Tibial artery (tissue), 4 donors: ENCODE results near the gene HID1.

Experiments
- DNase-seq, 2 donors: peaks; one replicate each; pipeline ENCODE4 v3.0.0-alpha.2; 2019
- H3K27ac ChIP-seq, 2 donors: fragments of 200-600 bp; sonication (generic) in 1 of 2; 1 replicate in 1 of 2; 2 replicates in 1 of 2; pipeline ENCODE4 v1.5.1; 2018 to 2019; ENCODE audit warnings: mild to moderate bottlenecking in 1 of 2
- H3K27me3 ChIP-seq, 2 donors: fragments of 200-600 bp; sonication (generic) in 1 of 2; one replicate each; pipeline versions ENCODE4 v1.5.1 to v1.6.0; 2016 to 2019
- H3K36me3 ChIP-seq, 3 donors: fragments of 200-600 bp; sonication (generic) in 2 of 3; one replicate each; pipeline ENCODE4 v1.5.1; 2016 to 2019; ENCODE audit warnings: mild to moderate bottlenecking in 2 of 3
- H3K4me1 ChIP-seq, 4 donors: fragments of 200-600 bp; sonication (generic) in 2 of 4; 1 replicate in 3 of 4; 2 replicates in 1 of 4; pipeline ENCODE4 v1.5.1; 2016 to 2019
- H3K4me3 ChIP-seq, 2 donors: fragments of 200-600 bp; sonication (generic) in 1 of 2; 1 replicate in 1 of 2; 2 replicates in 1 of 2; pipeline ENCODE4 v1.5.1; 2018 to 2019; ENCODE audit warnings: mild to moderate bottlenecking in 2 of 2
- H3K9me3 ChIP-seq, 3 donors: fragments of 200-600 bp; sonication (generic) in 1 of 3; one replicate each; pipeline ENCODE4 v1.5.1; 2016 to 2019
- intact Hi-C: fragments of 100-400 bp; cut with DNase I; formaldehyde crosslinking; loops from one replicate; pipeline ENCODE4 v1.15.0; 2023; ENCODE audit warnings: low total_unique reads
- TF ChIP-seq, protein P1 (sequence below), 2 experiments: fragments of 200-600 bp in 1 of 2; fragments of 450-650 bp in 1 of 2; IDR thresholded peaks; one replicate each; pipeline ENCODE4 v1.5.1; 2017 to 2019; ENCODE audit warnings: antibody characterized with exemption in 2 of 2, mild to moderate bottlenecking in 1 of 2, moderate library complexity in 1 of 2

HID1 gene

DNA sequence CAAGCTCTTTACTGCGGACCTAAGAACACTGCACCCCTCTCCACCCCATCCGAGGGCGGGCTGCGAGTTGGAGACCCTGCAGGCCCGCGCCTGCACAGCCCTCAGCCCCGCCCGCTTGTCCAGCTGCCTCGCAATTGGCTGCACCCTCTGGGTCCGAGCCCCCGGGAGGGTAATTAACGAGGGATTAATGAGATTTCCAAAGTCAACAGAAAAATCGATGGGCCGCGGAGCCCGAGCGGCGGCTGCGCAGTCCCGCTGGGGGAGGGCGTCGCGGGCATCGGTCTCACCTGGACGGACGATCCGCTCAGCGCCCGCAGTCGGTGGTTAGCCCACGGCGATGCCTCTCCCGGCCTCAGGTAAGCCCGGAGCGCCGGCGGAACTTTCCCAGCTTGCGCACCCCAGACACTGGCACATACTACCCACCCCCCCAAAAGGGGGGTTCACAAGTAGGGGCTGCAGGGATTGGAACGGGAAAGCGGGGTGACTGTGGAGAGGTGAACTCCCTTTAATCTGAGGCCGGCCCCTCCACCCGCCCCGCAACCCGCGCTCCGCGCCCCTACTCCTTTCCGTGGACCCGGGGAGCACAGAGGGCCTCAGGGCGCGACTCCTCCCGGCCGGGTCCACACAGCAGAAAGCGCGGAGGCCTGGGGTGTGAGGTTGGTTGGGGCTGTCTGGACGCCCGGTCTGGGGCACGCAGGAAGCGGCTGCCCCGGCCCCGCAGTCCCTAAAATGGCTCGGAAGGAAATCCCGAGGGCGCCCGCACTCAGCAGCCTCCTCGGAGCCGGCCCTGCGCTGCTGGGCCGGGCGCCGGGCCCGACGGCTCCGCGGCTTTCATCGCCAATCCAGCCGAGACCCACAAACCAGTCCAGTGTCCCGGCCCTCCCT lies 36.7 kb downstream of the HID1 start, which contains the start of gene OTOP3:
TSS of gene OTOP3 (plus strand) at position 314 of the 885 bp plus-strand sequence. CDS start at position 338, 24 bp downstream.
- Histone ChIP-seq H3K9me3 (no peaks in the 10 kb centered on the region), H3K4me1 (peaks cover 0 to 13% (median 6%) of the 10 kb centered on the region in 4 donors), H3K27me3 (peaks cover 0 to 86% of the 10 kb centered on the region in 2 donors), H3K36me3 (no peaks in the 10 kb centered on the region), H3K27ac (no peak within 1 kb of the TSS), H3K4me3 (no peak within 1 kb of the TSS)
- intact Hi-C loops, result no loop called here
- DNase-seq, result no peak
- TF ChIP-seq, protein P1, sequence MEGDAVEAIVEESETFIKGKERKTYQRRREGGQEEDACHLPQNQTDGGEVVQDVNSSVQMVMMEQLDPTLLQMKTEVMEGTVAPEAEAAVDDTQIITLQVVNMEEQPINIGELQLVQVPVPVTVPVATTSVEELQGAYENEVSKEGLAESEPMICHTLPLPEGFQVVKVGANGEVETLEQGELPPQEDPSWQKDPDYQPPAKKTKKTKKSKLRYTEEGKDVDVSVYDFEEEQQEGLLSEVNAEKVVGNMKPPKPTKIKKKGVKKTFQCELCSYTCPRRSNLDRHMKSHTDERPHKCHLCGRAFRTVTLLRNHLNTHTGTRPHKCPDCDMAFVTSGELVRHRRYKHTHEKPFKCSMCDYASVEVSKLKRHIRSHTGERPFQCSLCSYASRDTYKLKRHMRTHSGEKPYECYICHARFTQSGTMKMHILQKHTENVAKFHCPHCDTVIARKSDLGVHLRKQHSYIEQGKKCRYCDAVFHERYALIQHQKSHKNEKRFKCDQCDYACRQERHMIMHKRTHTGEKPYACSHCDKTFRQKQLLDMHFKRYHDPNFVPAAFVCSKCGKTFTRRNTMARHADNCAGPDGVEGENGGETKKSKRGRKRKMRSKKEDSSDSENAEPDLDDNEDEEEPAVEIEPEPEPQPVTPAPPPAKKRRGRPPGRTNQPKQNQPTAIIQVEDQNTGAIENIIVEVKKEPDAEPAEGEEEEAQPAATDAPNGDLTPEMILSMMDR (IDR thresholded peaks at IDR 0.05), result no peak

DNA sequence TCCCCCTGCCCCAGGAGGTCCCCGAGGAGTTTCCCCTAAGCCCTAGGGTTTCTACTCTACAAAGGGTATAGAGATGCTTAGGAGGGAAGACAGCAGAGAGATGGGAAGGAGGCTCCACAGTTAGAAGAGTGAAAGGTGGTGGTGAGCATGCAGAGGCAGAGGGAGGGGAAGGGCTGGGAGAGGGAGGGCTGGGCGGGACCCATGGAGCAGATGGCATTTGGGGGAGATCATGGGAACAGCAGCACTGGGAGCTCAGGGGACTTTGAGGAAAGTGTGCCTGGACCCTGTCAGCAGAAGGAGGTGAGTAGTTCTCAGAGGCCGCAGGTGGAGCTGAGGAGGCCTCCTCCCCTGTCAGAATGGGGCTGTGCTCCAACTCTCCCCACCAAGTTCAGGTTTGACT lies 37.5 kb downstream of the HID1 start:
- TF ChIP-seq, protein P1 (IDR thresholded peaks at IDR 0.05), result no peak
- H3K9me3 ChIP-seq, result no peaks in the 10 kb centered on the region
- H3K4me3 ChIP-seq, result no peak overlapping the region
- H3K27ac ChIP-seq, result no peak overlapping the region
- intact Hi-C loops, result no loop called here
- no peak for DNase-seq
- H3K4me1 ChIP-seq, result peaks cover 0 to 13% (median 6%) of the 10 kb centered on the region in 4 donors
- no peaks in the 10 kb centered on the region for H3K36me3 ChIP-seq
- H3K27me3 ChIP-seq, result peaks cover 0 to 87% of the 10 kb centered on the region in 2 donors

DNA sequence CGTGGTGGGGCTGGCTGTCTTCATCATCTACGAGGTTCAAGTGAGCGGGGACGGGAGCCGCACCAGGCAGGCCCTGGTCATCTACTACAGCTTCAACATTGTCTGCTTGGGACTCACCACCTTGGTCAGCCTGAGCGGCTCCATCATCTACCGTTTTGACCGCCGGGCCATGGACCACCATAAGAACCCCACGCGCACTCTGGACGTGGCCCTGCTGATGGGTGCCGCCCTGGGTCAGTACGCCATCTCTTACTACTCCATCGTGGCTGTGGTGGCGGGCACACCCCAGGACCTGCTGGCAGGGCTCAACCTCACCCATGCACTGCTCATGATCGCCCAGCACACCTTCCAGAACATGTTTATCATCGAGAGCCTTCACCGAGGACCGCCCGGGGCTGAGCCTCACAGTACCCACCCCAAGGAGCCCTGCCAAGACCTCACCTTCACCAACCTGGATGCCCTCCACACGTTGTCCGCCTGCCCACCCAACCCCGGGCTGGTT lies 42.0 kb downstream of the HID1 start:
- peaks cover 0 to 5% (median 2%) of the 10 kb centered on the region in 4 donors for H3K4me1 ChIP-seq
- no peak overlapping the region for H3K4me3 ChIP-seq
- no peaks in the 10 kb centered on the region for H3K9me3 ChIP-seq
- no peak overlapping the region for H3K27ac ChIP-seq
- no peak for DNase-seq
- TF ChIP-seq, protein P1 (IDR thresholded peaks at IDR 0.05), result no peak
- peaks cover 0 to 82% of the 10 kb centered on the region in 2 donors for H3K27me3 ChIP-seq
- intact Hi-C loops, result no loop called here
- H3K36me3 ChIP-seq, result no peaks in the 10 kb centered on the region

DNA sequence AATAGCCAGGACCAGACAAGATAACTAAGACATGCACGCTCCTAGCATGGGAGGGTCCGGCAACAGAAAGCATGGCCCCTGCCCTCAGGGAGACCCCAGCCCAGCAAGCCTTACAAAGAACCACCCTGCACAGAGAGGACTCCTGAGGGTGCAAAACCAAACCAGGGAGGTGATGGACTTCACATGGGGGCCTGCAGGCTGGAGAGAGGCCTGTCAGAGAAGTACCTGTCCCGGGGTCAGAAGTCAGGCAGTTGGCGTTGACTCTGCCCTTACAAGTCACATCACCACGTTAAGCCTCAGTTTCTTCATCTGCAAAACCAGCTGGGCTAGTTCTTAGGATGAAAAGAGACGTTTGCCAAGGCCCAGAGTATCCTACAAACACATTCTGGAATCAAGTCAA lies 43.8 kb downstream of the HID1 start:
- Histone ChIP-seq H3K27ac (no peak overlapping the region), H3K4me3 (no peak overlapping the region), H3K27me3 (peaks cover 0 to 85% of the 10 kb centered on the region in 2 donors), H3K4me1 (peaks cover 0 to 12% (median 10%) of the 10 kb centered on the region in 4 donors), H3K36me3 (no peaks in the 10 kb centered on the region), H3K9me3 (no peaks in the 10 kb centered on the region)
- TF ChIP-seq, protein P1 (IDR thresholded peaks at IDR 0.05), result no peak
- intact Hi-C loops, result no loop called here
- no peak for DNase-seq

DNA sequence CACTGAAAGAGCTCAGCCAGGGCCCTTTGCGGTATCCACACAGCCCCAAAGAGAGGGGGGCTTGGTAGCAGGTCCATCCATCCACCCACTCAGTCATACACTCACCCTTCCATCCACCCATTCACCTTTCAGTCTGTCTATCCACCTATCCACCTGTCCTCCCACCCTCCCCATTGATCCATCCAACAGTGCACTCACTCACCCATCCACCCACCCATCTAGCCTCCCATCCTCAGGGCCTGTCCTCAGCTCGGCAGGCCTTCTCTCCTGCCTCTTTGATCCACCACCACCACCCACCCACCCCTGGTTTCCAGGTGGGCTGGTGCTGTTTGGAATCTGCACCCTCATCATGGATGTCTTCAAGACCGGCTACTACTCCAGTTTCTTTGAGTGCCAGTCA lies 47.3 kb downstream of the HID1 start:
- H3K4me3 ChIP-seq, result no peak overlapping the region
- no peaks in the 10 kb centered on the region for H3K9me3 ChIP-seq
- DNase-seq, result no peak
- TF ChIP-seq, protein P1 (IDR thresholded peaks at IDR 0.05), result no peak
- no peak overlapping the region for H3K27ac ChIP-seq
- H3K4me1 ChIP-seq, result peaks cover 0 to 25% (median 22%) of the 10 kb centered on the region in 4 donors
- peaks cover 5 to 91% of the 10 kb centered on the region in 2 donors for H3K27me3 ChIP-seq
- intact Hi-C loops, result no loop called here
- no peaks in the 10 kb centered on the region for H3K36me3 ChIP-seq
